ENCODE data around the gene CDH3.

Gene CDH3

DNA sequence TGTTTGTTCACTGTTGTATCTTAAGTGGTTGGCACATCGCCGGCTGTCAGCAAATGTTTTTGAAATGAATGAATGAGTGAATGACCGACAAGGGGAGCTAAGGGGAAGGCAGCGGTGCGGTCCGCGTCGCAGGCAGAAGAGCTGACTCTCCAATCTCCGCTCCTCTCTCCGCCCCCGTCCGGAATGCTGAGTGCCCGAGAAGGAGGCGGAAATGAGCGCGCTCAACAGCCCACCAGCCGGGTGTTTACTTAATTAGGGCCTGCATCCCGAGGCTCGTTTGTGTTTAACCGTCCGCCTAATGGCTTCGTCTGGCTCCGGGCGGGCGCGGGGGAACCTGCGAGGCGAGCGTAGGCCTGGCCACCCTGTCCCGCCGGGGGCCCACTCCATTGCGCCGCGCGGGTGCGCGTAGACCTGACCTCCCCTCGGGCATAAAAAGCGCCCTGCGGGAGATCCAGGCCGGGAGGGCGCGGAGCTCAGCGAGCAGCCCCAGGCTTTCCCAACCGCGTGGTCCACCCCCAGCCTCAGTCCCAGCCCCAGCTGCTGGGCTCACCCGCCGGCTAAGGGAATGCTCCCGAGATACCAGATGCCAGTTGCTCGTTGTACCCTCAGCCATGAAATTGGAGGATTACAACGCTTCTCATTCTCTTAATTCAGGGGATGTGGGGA lies 2.5 kb upstream of the CDH3 start:
- Histone ChIP-seq H3K9ac (ENCODE audit: low read depth, low read length, poor library complexity, severe bottlenecking) (no peak overlapping the region), H3F3A (ENCODE audit: low read depth) (no peaks in the 10 kb centered on the region), H3K4me1 (ENCODE audit: insufficient read depth, low read length, poor library complexity, severe bottlenecking) (no peaks in the 10 kb centered on the region), H2AFZ (ENCODE audit: low read length) (no peak overlapping the region), H4K20me1 (ENCODE audit: insufficient read depth, low read length, poor library complexity, severe bottlenecking) (no peaks in the 10 kb centered on the region), H3K27me3 (ENCODE audit: insufficient read depth, low read length, poor library complexity, severe bottlenecking) (no peaks in the 10 kb centered on the region), H3K79me2 (ENCODE audit: insufficient read depth, low read length) (no peaks in the 10 kb centered on the region), H3K4me2 (ENCODE audit: low read depth, low read length, poor library complexity, severe bottlenecking) (no peak overlapping the region), H3K36me3 (ENCODE audit: insufficient read depth, low read length) (no peaks in the 10 kb centered on the region), H3K4me3 (ENCODE audit: low read length, poor library complexity, severe bottlenecking) (no peak overlapping the region), H3K9me3 (ENCODE audit: insufficient read depth, low read depth, low read length) (no peaks in the 10 kb centered on the region), H3K9me2 (replicated peaks; ENCODE audit: low read depth, low read length) (no peaks in the 10 kb centered on the region)
- TF ChIP-seq EZH2phosphoT487 (IDR thresholded peaks at IDR 0.05; ENCODE audit: borderline replicate concordance), result no peak
- TF ChIP-seq, protein P1, sequence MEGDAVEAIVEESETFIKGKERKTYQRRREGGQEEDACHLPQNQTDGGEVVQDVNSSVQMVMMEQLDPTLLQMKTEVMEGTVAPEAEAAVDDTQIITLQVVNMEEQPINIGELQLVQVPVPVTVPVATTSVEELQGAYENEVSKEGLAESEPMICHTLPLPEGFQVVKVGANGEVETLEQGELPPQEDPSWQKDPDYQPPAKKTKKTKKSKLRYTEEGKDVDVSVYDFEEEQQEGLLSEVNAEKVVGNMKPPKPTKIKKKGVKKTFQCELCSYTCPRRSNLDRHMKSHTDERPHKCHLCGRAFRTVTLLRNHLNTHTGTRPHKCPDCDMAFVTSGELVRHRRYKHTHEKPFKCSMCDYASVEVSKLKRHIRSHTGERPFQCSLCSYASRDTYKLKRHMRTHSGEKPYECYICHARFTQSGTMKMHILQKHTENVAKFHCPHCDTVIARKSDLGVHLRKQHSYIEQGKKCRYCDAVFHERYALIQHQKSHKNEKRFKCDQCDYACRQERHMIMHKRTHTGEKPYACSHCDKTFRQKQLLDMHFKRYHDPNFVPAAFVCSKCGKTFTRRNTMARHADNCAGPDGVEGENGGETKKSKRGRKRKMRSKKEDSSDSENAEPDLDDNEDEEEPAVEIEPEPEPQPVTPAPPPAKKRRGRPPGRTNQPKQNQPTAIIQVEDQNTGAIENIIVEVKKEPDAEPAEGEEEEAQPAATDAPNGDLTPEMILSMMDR (conservative IDR thresholded peaks at IDR 0.05; ENCODE audit: low read length), result no peak

DNA sequence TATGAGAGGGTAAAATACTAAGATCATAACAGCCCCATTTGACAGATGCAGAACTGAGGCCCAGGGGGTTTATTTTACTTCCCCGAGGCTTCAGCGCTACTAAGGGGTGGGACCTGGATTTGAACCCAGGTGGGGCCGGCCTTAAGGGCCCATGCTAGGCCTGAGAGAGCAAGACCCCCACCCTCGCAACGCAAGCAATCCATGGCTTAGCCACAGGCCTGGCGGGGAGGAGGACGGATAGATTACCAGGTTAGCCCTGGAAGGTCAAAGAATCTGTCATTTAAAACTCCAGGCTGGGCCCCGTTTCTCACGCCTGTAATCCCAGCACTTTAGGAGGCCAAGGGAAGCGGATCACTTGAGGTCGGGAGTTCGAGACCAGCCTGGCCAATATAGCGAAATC lies 1.9 kb upstream of the CDH3 start:
- Histone ChIP-seq H3F3A (ENCODE audit: low read depth) (no peaks in the 10 kb centered on the region), H2AFZ (ENCODE audit: low read length) (no peak overlapping the region), H3K27me3 (ENCODE audit: insufficient read depth, low read length, poor library complexity, severe bottlenecking) (no peaks in the 10 kb centered on the region), H3K79me2 (ENCODE audit: insufficient read depth, low read length) (no peaks in the 10 kb centered on the region), H3K4me3 (ENCODE audit: low read length, poor library complexity, severe bottlenecking) (no peak overlapping the region), H4K20me1 (ENCODE audit: insufficient read depth, low read length, poor library complexity, severe bottlenecking) (no peaks in the 10 kb centered on the region), H3K4me2 (ENCODE audit: low read depth, low read length, poor library complexity, severe bottlenecking) (no peak overlapping the region), H3K4me1 (ENCODE audit: insufficient read depth, low read length, poor library complexity, severe bottlenecking) (no peaks in the 10 kb centered on the region), H3K36me3 (ENCODE audit: insufficient read depth, low read length) (no peaks in the 10 kb centered on the region), H3K9me2 (replicated peaks; ENCODE audit: low read depth, low read length) (no peaks in the 10 kb centered on the region), H3K9me3 (ENCODE audit: insufficient read depth, low read depth, low read length) (no peaks in the 10 kb centered on the region), H3K9ac (ENCODE audit: low read depth, low read length, poor library complexity, severe bottlenecking) (no peak overlapping the region)
- TF ChIP-seq, protein P1 (conservative IDR thresholded peaks at IDR 0.05; ENCODE audit: low read length), result no peak

DNA sequence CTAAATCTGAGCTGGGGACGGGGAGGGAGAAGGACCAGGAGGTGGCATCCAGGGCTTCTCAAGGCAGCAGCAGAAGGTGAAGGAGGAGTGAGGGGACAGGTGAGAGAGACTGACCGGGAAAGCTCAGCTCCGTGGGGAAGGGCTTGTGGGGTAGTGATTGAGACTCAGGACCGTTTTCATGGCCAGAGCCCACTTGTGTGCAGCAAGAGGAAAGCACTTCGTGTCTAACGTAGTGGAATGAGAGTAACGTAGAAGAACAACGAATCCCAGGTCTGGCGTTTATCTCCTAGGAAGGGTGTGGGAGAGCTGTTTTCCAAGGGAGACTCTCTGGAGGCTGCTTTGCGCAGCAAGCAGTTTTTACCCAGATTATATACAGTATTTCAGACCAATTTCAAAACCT lies 1.3 kb upstream of the CDH3 start:
- Histone ChIP-seq H2AFZ (ENCODE audit: low read length) (no peak overlapping the region), H3K27me3 (ENCODE audit: insufficient read depth, low read length, poor library complexity, severe bottlenecking) (no peaks in the 10 kb centered on the region), H4K20me1 (ENCODE audit: insufficient read depth, low read length, poor library complexity, severe bottlenecking) (no peaks in the 10 kb centered on the region), H3K79me2 (ENCODE audit: insufficient read depth, low read length) (no peaks in the 10 kb centered on the region), H3K9me3 (ENCODE audit: insufficient read depth, low read depth, low read length) (no peaks in the 10 kb centered on the region), H3K36me3 (ENCODE audit: insufficient read depth, low read length) (no peaks in the 10 kb centered on the region), H3K4me3 (ENCODE audit: low read length, poor library complexity, severe bottlenecking) (no peak overlapping the region), H3K4me2 (ENCODE audit: low read depth, low read length, poor library complexity, severe bottlenecking) (no peak overlapping the region), H3K9me2 (replicated peaks; ENCODE audit: low read depth, low read length) (no peaks in the 10 kb centered on the region), H3F3A (ENCODE audit: low read depth) (no peaks in the 10 kb centered on the region), H3K9ac (ENCODE audit: low read depth, low read length, poor library complexity, severe bottlenecking) (no peak overlapping the region), H3K4me1 (ENCODE audit: insufficient read depth, low read length, poor library complexity, severe bottlenecking) (no peaks in the 10 kb centered on the region)
- TF ChIP-seq, protein P1 (conservative IDR thresholded peaks at IDR 0.05; ENCODE audit: low read length), result no peak
- no peak for TF ChIP-seq EZH2phosphoT487 (IDR thresholded peaks at IDR 0.05; ENCODE audit: borderline replicate concordance)

All from Loucy (cell line).